ENCODE measurements around the gene TSHR. TPM values are rescaled to one million over a fixed set of nuclear protein-coding genes. Genes with fewer than 3 reads are reported as not detected.
A peak's percentile ranks its signal among the peaks of the same experiment; 100 is the strongest.

Gene TSHR
- total RNA-seq, 1 donor from 2014 or later = not detected

- H3K36me3 Mint-ChIP-seq (ENCODE audit: low read depth) = peaks cover 26% of the 10 kb centered on the region
- H3K4me3 Mint-ChIP-seq = peak overlapping the region; percentile 53
- peaks cover 63% of the 10 kb centered on the region for H3K4me1 Mint-ChIP-seq
- no peak for ATAC-seq (ENCODE audit: low read depth)
- TF ChIP-seq, protein P1, sequence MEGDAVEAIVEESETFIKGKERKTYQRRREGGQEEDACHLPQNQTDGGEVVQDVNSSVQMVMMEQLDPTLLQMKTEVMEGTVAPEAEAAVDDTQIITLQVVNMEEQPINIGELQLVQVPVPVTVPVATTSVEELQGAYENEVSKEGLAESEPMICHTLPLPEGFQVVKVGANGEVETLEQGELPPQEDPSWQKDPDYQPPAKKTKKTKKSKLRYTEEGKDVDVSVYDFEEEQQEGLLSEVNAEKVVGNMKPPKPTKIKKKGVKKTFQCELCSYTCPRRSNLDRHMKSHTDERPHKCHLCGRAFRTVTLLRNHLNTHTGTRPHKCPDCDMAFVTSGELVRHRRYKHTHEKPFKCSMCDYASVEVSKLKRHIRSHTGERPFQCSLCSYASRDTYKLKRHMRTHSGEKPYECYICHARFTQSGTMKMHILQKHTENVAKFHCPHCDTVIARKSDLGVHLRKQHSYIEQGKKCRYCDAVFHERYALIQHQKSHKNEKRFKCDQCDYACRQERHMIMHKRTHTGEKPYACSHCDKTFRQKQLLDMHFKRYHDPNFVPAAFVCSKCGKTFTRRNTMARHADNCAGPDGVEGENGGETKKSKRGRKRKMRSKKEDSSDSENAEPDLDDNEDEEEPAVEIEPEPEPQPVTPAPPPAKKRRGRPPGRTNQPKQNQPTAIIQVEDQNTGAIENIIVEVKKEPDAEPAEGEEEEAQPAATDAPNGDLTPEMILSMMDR (IDR thresholded peaks at IDR 0.05) = no peak
- H3K27me3 Mint-ChIP-seq = no peaks in the 10 kb centered on the region
- CTCF ChIA-PET = interaction anchor here (1.7 kb wide), 1 partner anchor 180 kb away, joined by 4 read pairs; no protein-coding TSS in a partner anchor
- no peaks in the 10 kb centered on the region for H3K9me3 Mint-ChIP-seq
- POLR2A ChIA-PET = no interaction called here
- intact Hi-C loops (cut with micrococcal nuclease) = no loop called here
- peak overlapping the region; percentile 32 for H3K27ac Mint-ChIP-seq
- DNase-seq = no peak
These were observed 221.8 kb downstream of the TSHR start for GRCh38 chr14:81177225-81177624.

DNA sequence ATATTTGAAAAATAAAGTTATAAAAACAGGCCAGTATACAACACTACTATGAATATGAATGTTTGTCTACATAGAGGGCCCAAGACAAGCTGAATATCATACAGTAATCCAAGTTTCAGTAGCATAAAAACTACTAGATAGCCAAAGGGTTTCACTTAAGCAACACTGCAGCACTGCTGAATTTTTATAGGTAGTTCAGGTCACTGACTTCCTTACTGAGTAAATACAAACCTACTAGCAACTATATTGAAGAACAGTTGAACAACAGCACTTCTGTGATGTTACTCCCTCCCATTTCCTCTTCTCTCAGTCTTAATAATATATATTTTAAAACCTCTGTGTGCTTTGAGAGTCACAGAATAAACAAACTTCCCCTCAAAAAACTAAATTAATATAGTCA is 222.6 kb downstream of the TSHR start:
- H3K4me3 Mint-ChIP-seq = no peak overlapping the region
- POLR2A ChIA-PET = interaction anchor here (1.1 kb wide), 1 partner anchor 43 kb away, joined by 3 read pairs; the partner anchor contains the start of gene GTF2A1
- intact Hi-C loops (cut with micrococcal nuclease) = loop anchor here (2.0 kb wide), 1 partner anchor 19 kb away; no protein-coding TSS in a partner anchor

GRCh38 chr14:81179631-81180030 is 224.2 kb downstream of the TSHR start:
- DNase-seq (no peak), ATAC-seq (ENCODE audit: low read depth) (no peak)
- Mint-ChIP-seq H3K27me3 (no peaks in the 10 kb centered on the region), H3K4me1 (peaks cover 50% of the 10 kb centered on the region), H3K36me3 (ENCODE audit: low read depth) (peaks cover 41% of the 10 kb centered on the region), H3K9me3 (no peaks in the 10 kb centered on the region), H3K27ac (no peak overlapping the region), H3K4me3 (no peak overlapping the region)
- intact Hi-C loops (cut with micrococcal nuclease) = loop anchor here (2.0 kb wide), 1 partner anchor 17 kb away; no protein-coding TSS in a partner anchor
- CTCF ChIA-PET = interaction anchor here (0.7 to 3.9 kb wide), 2 partner anchors 9 to 32 kb away, joined by 3 to 18 read pairs; no protein-coding TSS in a partner anchor
- POLR2A ChIA-PET = interaction anchor here (1.0 to 2.1 kb wide), 3 partner anchors 9 to 41 kb away, joined by 3 to 8 read pairs (median 5); partner anchors contain the start of gene GTF2A1
- TF ChIP-seq, protein P1 (IDR thresholded peaks at IDR 0.05) = no peak

More for the DNA sequence above, 222.6 kb downstream of the TSHR start:
- Mint-ChIP-seq H3K36me3 (ENCODE audit: low read depth) (peaks cover 31% of the 10 kb centered on the region), H3K4me1 (peaks cover 59% of the 10 kb centered on the region), H3K27me3 (no peaks in the 10 kb centered on the region), H3K27ac (peak overlapping the region; percentile 41), H3K9me3 (no peaks in the 10 kb centered on the region)
- no peak for ATAC-seq (ENCODE audit: low read depth)
- TF ChIP-seq, protein P1 (IDR thresholded peaks at IDR 0.05) = no peak
- CTCF ChIA-PET = interaction anchor here (3.9 kb wide), 1 partner anchor 7 kb away, joined by 18 read pairs; no protein-coding TSS in a partner anchor
- no peak for DNase-seq

GRCh38 chr14:81187832-81188522 is 232.6 kb downstream of the TSHR start:
- intact Hi-C loops (cut with micrococcal nuclease) = no loop called here
- Mint-ChIP-seq H3K9me3 (no peaks in the 10 kb centered on the region), H3K4me1 (peaks cover 7% of the 10 kb centered on the region), H3K27ac (no peak overlapping the region), H3K27me3 (no peaks in the 10 kb centered on the region), H3K4me3 (no peak overlapping the region), H3K36me3 (ENCODE audit: low read depth) (peaks cover 69% of the 10 kb centered on the region)
- no peak for ATAC-seq (ENCODE audit: low read depth)
- ChIA-PET CTCF (no interaction called here), POLR2A (no interaction called here)
- no peak for DNase-seq
- TF ChIP-seq, protein P1 (IDR thresholded peaks at IDR 0.05) = no peak

DNA sequence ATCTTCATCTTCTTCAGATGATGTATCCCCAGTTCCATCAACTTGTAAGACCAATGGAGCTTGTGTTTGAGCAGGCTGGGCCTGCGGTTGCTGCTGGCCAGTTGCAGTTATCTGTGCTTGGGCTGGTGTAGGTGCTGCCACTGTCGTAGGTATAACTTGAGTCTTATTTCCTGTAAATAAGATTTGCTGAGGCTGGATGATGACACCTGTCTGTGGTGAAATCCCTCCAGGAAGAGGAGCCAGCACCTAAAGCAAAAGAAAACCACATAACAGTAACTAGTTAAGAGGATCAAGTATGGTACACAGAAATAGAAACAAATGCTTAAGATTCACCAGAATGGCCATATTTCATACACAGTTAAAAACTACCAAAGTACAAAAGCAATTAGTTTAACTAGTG is 237.2 kb downstream of the TSHR start:
- Mint-ChIP-seq H3K4me1 (peaks cover 7% of the 10 kb centered on the region), H3K9me3 (no peaks in the 10 kb centered on the region), H3K27ac (no peak overlapping the region), H3K4me3 (no peak overlapping the region), H3K36me3 (ENCODE audit: low read depth) (peaks cover 74% of the 10 kb centered on the region), H3K27me3 (no peaks in the 10 kb centered on the region)
- intact Hi-C loops (cut with micrococcal nuclease) = no loop called here
- DNase-seq (no peak), ATAC-seq (ENCODE audit: low read depth) (no peak)
- TF ChIP-seq, protein P1 (IDR thresholded peaks at IDR 0.05) = no peak
- POLR2A ChIA-PET = no interaction called here
- CTCF ChIA-PET = no interaction called here
